Ishikawa (cell line): ENCODE results near the gene UPP2.

Experiments used
- CEBPB ChIP-seq: IDR thresholded peaks from 2 replicates; pipeline ENCODE4 v1.6.1; 2012
- CREB1 ChIP-seq: IDR thresholded peaks from 2 replicates; pipeline ENCODE4 v1.6.1; 2012; ENCODE audit warnings: low read depth
- EP300 ChIP-seq: IDR thresholded peaks from 2 replicates; pipeline ENCODE4 v1.6.1; 2012; ENCODE audit warnings: borderline replicate concordance
- TAF1 ChIP-seq: IDR thresholded peaks from 2 replicates; pipeline ENCODE4 v1.6.1; 2012; ENCODE audit warnings: low read depth, mild to moderate bottlenecking
- TCF12 ChIP-seq: IDR thresholded peaks from 2 replicates; pipeline ENCODE4 v1.6.1; 2012; ENCODE audit warnings: low read depth
- TEAD4 ChIP-seq: IDR thresholded peaks from 2 replicates; pipeline ENCODE4 v1.6.1; 2012
- YY1 ChIP-seq: IDR thresholded peaks from 2 replicates; pipeline ENCODE4 v1.6.1; 2012; ENCODE audit warnings: low read depth
- ZBTB7A ChIP-seq: IDR thresholded peaks from 2 replicates; pipeline ENCODE4 v1.6.1; 2012; ENCODE audit warnings: low read depth
- TF ChIP-seq, protein P1 (sequence below): IDR thresholded peaks from 2 replicates; pipeline ENCODE4 v1.6.1; 2012; ENCODE audit warnings: low read depth, mild to moderate bottlenecking
- TF ChIP-seq, protein P2 (sequence below): IDR thresholded peaks from 2 replicates; pipeline ENCODE4 v1.6.1; 2012
- TF ChIP-seq, protein P3 (sequence below): IDR thresholded peaks from 2 replicates; pipeline ENCODE4 v1.6.1; 2012

DNA sequence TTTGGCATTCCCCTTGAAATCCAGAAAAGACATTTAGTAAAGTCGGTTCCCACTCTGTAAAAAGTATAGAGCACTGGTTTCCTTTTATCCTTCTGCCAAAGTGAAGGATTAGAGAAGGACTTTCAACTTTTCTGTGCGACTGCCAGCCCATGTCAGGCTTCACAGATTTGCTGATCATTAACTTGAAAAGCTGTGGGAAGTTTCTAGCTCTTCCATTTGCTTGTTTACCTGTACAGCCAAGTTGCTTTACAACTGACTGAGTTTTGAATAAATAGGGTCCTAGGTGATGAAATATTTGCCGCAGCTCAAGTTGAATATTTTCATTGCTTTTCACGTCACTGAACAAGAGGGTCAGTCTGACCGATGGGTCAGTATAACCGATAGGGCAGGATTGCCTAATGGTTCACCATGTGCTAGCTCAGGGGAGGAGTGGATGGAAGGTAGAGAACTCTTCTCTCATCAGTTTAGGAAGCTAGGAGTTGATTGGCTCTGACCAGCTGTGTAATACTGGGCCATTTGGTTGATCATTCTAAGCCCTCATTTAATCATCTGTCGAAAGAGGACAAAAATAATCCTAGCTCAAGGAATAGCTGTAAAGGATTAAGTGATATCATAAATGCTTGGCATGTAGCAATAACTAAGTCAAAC lies 30.4 kb downstream of the UPP2 start:
- no peak for TF ChIP-seq CREB1
- TF ChIP-seq, protein P1, sequence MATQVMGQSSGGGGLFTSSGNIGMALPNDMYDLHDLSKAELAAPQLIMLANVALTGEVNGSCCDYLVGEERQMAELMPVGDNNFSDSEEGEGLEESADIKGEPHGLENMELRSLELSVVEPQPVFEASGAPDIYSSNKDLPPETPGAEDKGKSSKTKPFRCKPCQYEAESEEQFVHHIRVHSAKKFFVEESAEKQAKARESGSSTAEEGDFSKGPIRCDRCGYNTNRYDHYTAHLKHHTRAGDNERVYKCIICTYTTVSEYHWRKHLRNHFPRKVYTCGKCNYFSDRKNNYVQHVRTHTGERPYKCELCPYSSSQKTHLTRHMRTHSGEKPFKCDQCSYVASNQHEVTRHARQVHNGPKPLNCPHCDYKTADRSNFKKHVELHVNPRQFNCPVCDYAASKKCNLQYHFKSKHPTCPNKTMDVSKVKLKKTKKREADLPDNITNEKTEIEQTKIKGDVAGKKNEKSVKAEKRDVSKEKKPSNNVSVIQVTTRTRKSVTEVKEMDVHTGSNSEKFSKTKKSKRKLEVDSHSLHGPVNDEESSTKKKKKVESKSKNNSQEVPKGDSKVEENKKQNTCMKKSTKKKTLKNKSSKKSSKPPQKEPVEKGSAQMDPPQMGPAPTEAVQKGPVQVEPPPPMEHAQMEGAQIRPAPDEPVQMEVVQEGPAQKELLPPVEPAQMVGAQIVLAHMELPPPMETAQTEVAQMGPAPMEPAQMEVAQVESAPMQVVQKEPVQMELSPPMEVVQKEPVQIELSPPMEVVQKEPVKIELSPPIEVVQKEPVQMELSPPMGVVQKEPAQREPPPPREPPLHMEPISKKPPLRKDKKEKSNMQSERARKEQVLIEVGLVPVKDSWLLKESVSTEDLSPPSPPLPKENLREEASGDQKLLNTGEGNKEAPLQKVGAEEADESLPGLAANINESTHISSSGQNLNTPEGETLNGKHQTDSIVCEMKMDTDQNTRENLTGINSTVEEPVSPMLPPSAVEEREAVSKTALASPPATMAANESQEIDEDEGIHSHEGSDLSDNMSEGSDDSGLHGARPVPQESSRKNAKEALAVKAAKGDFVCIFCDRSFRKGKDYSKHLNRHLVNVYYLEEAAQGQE = no peak
- TF ChIP-seq ZBTB7A = no peak
- TF ChIP-seq, protein P2, sequence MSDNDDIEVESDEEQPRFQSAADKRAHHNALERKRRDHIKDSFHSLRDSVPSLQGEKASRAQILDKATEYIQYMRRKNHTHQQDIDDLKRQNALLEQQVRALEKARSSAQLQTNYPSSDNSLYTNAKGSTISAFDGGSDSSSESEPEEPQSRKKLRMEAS = no peak
- no peak for TF ChIP-seq EP300
- no peak for TF ChIP-seq TEAD4
- no peak for TF ChIP-seq TCF12
- no peak for TF ChIP-seq CEBPB
- no peak for TF ChIP-seq TAF1
- TF ChIP-seq, protein P3, sequence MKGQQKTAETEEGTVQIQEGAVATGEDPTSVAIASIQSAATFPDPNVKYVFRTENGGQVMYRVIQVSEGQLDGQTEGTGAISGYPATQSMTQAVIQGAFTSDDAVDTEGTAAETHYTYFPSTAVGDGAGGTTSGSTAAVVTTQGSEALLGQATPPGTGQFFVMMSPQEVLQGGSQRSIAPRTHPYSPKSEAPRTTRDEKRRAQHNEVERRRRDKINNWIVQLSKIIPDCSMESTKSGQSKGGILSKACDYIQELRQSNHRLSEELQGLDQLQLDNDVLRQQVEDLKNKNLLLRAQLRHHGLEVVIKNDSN = no peak
- no peak for TF ChIP-seq YY1
